ENCODE results near the gene CDKAL1.

The CDKAL1 gene

GRCh38 chr6:21144928-21145327 lies 610.7 kb downstream of the CDKAL1 start:
- no peaks in the 10 kb centered on the region for H3K9me3 ChIP-seq (ENCODE audit: insufficient read depth, low read length, severe bottlenecking)
- DNase-seq (no peak), ATAC-seq (ENCODE audit: insufficient read depth, low read depth) (no peak)
- no peak overlapping the region for H3K4me3 ChIP-seq (ENCODE audit: low read depth in 1 of 2, low read length in 2 of 2)
- H3K36me3 ChIP-seq (ENCODE audit: insufficient read depth, low read length), result no peaks in the 10 kb centered on the region
- H3K27ac ChIP-seq (ENCODE audit: low read length), result no peak overlapping the region
- no peak overlapping the region for H3K4me2 ChIP-seq (ENCODE audit: insufficient read depth, low read length)
- H3K9ac ChIP-seq (ENCODE audit: low read depth, low read length), result no peak overlapping the region
- no peak for TF ChIP-seq CTCF (IDR thresholded peaks at IDR 0.05; ENCODE audit: borderline replicate concordance, extremely low read depth, low read length, poor library complexity, severe bottlenecking)
- TF ChIP-seq EZH2 (IDR thresholded peaks at IDR 0.05; ENCODE audit: borderline replicate concordance, low read depth, low read length, severe bottlenecking), result no peak
- H3K27me3 ChIP-seq (ENCODE audit: insufficient read depth, low read length, poor library complexity), result no peaks in the 10 kb centered on the region
- no peaks in the 10 kb centered on the region; the same call in 1 of the 2 replicates for H3K4me1 ChIP-seq (ENCODE audit: insufficient read depth, low read length)
- H4K20me1 ChIP-seq (ENCODE audit: insufficient read depth, low read length), result no peaks in the 10 kb centered on the region
- H3K79me2 ChIP-seq (ENCODE audit: insufficient read depth, low read length), result no peaks in the 10 kb centered on the region
- no peak overlapping the region for H2AFZ ChIP-seq (ENCODE audit: low read depth, low read length)

- H3K36me3 ChIP-seq (ENCODE audit: insufficient read depth, low read length), result no peaks in the 10 kb centered on the region
- H2AFZ ChIP-seq (ENCODE audit: low read depth, low read length), result no peak overlapping the region
- no peaks in the 10 kb centered on the region for H3K9me3 ChIP-seq (ENCODE audit: insufficient read depth, low read length, severe bottlenecking)
- no peaks in the 10 kb centered on the region for H3K27me3 ChIP-seq (ENCODE audit: insufficient read depth, low read length, poor library complexity)
- ATAC-seq (ENCODE audit: insufficient read depth, low read depth), result no peak
- H3K4me1 ChIP-seq (ENCODE audit: insufficient read depth, low read length), result no peaks in the 10 kb centered on the region; the same call in 1 of the 2 replicates
- TF ChIP-seq EZH2 (IDR thresholded peaks at IDR 0.05; ENCODE audit: borderline replicate concordance, low read depth, low read length, severe bottlenecking) (no peak), CTCF (IDR thresholded peaks at IDR 0.05; ENCODE audit: borderline replicate concordance, extremely low read depth, low read length, poor library complexity, severe bottlenecking) (no peak)
- no peak for DNase-seq
- H3K4me2 ChIP-seq (ENCODE audit: insufficient read depth, low read length), result no peak overlapping the region
- no peak overlapping the region for H3K9ac ChIP-seq (ENCODE audit: low read depth, low read length)
- H3K27ac ChIP-seq (ENCODE audit: low read length), result no peak overlapping the region
- H3K4me3 ChIP-seq (ENCODE audit: low read depth in 1 of 2, low read length in 2 of 2), result no peak overlapping the region
- no peaks in the 10 kb centered on the region for H4K20me1 ChIP-seq (ENCODE audit: insufficient read depth, low read length)
- no peaks in the 10 kb centered on the region for H3K79me2 ChIP-seq (ENCODE audit: insufficient read depth, low read length)
These were observed 613.7 kb downstream of the CDKAL1 start for GRCh38 chr6:21147995-21148394.

- Histone ChIP-seq H3K79me2 (ENCODE audit: insufficient read depth, low read length) (no peaks in the 10 kb centered on the region), H3K4me2 (ENCODE audit: insufficient read depth, low read length) (no peak overlapping the region), H4K20me1 (ENCODE audit: insufficient read depth, low read length) (no peaks in the 10 kb centered on the region), H3K27me3 (ENCODE audit: insufficient read depth, low read length, poor library complexity) (no peaks in the 10 kb centered on the region), H3K4me3 (ENCODE audit: low read depth in 1 of 2, low read length in 2 of 2) (no peak overlapping the region), H2AFZ (ENCODE audit: low read depth, low read length) (no peak overlapping the region), H3K4me1 (ENCODE audit: insufficient read depth, low read length) (no peaks in the 10 kb centered on the region; the same call in 1 of the 2 replicates), H3K9me3 (ENCODE audit: insufficient read depth, low read length, severe bottlenecking) (no peaks in the 10 kb centered on the region), H3K27ac (ENCODE audit: low read length) (no peak overlapping the region), H3K9ac (ENCODE audit: low read depth, low read length) (no peak overlapping the region), H3K36me3 (ENCODE audit: insufficient read depth, low read length) (no peaks in the 10 kb centered on the region)
- no peak for ATAC-seq (ENCODE audit: insufficient read depth, low read depth)
- no peak for TF ChIP-seq EZH2 (IDR thresholded peaks at IDR 0.05; ENCODE audit: borderline replicate concordance, low read depth, low read length, severe bottlenecking)
- no peak for TF ChIP-seq CTCF (IDR thresholded peaks at IDR 0.05; ENCODE audit: borderline replicate concordance, extremely low read depth, low read length, poor library complexity, severe bottlenecking)
- DNase-seq, result no peak
These were observed 615.2 kb downstream of the CDKAL1 start for GRCh38 chr6:21149470-21149869.

- ATAC-seq (ENCODE audit: insufficient read depth, low read depth) (no peak), DNase-seq (no peak)
- Histone ChIP-seq H3K27me3 (ENCODE audit: insufficient read depth, low read length, poor library complexity) (no peaks in the 10 kb centered on the region), H3K4me2 (ENCODE audit: insufficient read depth, low read length) (no peak overlapping the region), H4K20me1 (ENCODE audit: insufficient read depth, low read length) (no peaks in the 10 kb centered on the region), H2AFZ (ENCODE audit: low read depth, low read length) (no peak overlapping the region), H3K36me3 (ENCODE audit: insufficient read depth, low read length) (no peaks in the 10 kb centered on the region), H3K9ac (ENCODE audit: low read depth, low read length) (no peak overlapping the region), H3K79me2 (ENCODE audit: insufficient read depth, low read length) (no peaks in the 10 kb centered on the region), H3K9me3 (ENCODE audit: insufficient read depth, low read length, severe bottlenecking) (no peaks in the 10 kb centered on the region), H3K4me1 (ENCODE audit: insufficient read depth, low read length) (no peaks in the 10 kb centered on the region; the same call in 1 of the 2 replicates), H3K4me3 (ENCODE audit: low read depth in 1 of 2, low read length in 2 of 2) (no peak overlapping the region), H3K27ac (ENCODE audit: low read length) (no peak overlapping the region)
- no peak for TF ChIP-seq EZH2 (IDR thresholded peaks at IDR 0.05; ENCODE audit: borderline replicate concordance, low read depth, low read length, severe bottlenecking)
- no peak for TF ChIP-seq CTCF (IDR thresholded peaks at IDR 0.05; ENCODE audit: borderline replicate concordance, extremely low read depth, low read length, poor library complexity, severe bottlenecking)
These were observed 616.4 kb downstream of the CDKAL1 start for GRCh38 chr6:21150667-21151066.

Measured in DND-41 (cell line).